COLO829 (cell line): Measurements from ENCODE around the gene HSPA6.
"Not testable (repeated sequence)": the region's sequence is repeated elsewhere in the genome, so short reads cannot be mapped to it uniquely, and the experiment has no call there.

Source experiments
- DNase-seq: peaks from one replicate; pipeline ENCODE4 v3.0.0; 2012; ENCODE audit warnings: low spot score

HSPA6 gene

DNA sequence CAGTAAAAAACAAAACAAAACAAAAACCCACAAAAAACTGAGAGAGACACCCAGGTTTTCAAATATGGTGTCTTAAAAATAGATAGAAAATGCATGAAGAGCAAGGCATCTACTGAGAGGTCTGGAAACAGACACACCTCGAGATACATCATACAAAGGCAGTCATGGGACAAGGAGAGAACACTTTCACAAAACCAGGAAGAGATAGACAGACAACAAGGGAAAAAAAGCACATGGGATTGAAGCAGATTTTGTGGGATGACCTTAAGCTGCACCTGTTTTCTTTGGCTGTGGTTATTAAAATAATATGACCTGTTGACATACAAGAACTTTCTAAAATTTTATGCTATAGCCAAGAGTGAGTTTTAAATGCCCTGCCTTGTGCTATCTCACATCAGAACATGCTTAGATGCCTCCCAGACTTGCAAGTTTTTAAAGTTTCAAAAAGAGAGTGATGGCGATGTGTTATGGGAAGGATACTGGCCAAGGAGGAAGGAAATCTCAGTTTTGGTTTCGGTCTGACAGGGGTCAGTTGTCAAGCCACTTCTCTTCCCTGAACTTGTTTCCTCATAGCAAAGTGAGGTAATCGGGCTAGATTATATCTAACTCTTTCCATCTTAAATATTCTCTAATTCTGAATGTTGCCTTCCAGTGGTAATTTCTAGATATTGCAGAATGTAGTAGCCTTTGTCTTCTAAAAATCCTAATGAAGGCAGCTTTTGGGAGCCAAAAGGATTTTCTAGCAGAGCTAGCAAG, 36.8 kb downstream of the HSPA6 start:
- not testable (repeated sequence) for DNase-seq

DNA sequence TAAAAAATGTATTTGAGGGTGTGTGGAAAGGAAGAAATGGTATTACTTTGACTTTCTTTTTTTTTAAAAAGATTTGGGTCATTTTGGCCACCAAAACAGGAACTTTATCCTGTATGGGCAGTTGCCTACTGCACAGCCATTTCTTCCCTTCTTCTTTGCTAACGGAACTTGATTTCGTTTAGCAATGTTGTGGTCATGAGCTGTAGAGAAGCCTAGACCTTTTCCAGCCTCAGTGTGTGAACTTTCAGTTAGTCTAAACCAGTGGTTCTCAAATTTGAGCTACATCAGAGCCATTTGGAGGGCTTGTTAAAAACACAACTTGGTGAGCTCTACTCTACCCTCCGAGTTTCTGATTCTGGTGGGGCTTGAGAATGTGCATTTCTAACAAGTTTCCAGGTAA, 38.1 kb downstream of the HSPA6 start:
- DNase-seq, result not testable (repeated sequence)

DNA sequence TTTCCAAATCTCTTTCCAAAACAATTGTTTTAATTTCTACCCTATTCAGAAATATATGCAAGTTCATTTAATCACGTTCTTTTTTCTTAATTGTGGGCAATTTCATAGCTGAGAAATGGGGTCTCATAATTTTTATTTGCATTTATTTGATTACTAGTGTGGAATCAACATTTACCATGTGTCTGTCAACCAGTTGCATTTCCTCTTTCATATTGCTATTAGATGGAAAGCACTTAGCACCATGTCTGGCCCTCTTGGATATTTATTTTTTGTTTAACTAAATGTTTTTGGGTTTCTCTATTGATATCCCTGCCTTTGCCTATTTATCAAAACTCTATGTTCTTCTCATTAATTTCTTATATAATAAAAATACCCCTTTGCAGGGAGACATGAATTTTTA, 39.2 kb downstream of the HSPA6 start:
- not testable (repeated sequence) for DNase-seq

DNA sequence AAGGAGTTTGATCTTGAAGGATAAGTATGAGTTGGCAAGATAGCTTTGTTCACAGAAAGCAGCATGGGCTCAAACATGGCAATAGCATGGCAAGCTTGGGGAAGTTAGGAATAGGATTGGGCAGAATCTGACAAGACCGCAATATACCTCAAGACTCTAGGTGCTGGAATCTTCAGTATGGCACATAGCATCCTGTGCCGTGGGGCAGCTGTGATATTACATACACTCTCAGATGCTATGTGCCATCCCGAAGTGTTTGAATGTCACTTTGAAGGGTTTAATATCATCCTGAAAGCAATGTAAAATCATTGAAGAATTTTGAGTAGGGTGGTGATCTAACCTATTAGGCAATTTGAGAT, 42.2 kb downstream of the HSPA6 start:
- not testable (repeated sequence) for DNase-seq

- DNase-seq, result not testable (repeated sequence)
Observed at GRCh38 chr1:161571703-161572102, 47.4 kb downstream of the HSPA6 start.
